Measurements from ENCODE around the gene ARL4D. TPM values are rescaled to one million over a fixed set of nuclear protein-coding genes. Genes with fewer than 3 reads are reported as not detected.

The ARL4D gene
- total and polyA plus RNA-seq, 2 of the 8 experiments (the other 6 are each of a cell fraction or from before 2014, with no cell fraction given), result 8.4 to 9.2 TPM

GRCh38 chr17:43412166-43412565 lies 13.4 kb downstream of the ARL4D start (continued):
- TF ChIP-seq YY1 (IDR thresholded peaks at IDR 0.05; ENCODE audit: low read depth, low read length) (no peak), PHF8 (conservative IDR thresholded peaks at IDR 0.05; ENCODE audit: low read depth, low read length) (no peak), SP1 (IDR thresholded peaks at IDR 0.05; ENCODE audit: low read depth, low read length) (no peak)
